ENCODE data around the gene MLLT6.
A peak's percentile ranks its signal among the peaks of the same experiment; 100 is the strongest.

The MLLT6 gene

GRCh38 chr17:38676706-38677504, 28.2 kb upstream of the MLLT6 start:
- peak; percentile 95 for DNase-seq

GRCh38 chr17:38677819-38678218, 27.3 kb upstream of the MLLT6 start:
- DNase-seq: no peak

DNA sequence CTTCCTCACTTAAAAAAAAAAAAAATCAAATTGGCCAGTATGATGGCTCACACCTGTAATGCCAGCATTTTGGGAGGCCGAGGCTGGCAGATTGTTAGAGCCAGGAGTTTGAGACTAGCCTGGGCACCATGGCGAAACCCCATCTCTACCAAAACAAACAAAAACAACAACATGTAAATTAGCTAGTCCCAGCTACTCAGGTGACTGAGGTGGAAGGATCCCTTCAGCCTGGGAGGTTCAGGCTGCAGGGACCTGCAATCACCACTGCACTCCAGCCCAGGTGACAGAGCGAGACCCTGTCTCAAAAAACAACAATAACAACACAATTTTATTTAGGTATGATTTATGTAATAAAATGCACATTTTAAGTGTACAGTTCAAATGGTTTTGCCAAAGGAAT, 24.0 kb upstream of the MLLT6 start:
- DNase-seq: no peak

- DNase-seq: no peak
Observed at GRCh38 chr17:38685491-38685890, 19.6 kb upstream of the MLLT6 start.

GRCh38 chr17:38687286-38687685, 17.8 kb upstream of the MLLT6 start:
- no peak for DNase-seq

- DNase-seq: no peak
Observed at GRCh38 chr17:38690386-38690785, 14.7 kb upstream of the MLLT6 start.

GRCh38 chr17:38691154-38691553, 13.9 kb upstream of the MLLT6 start:
- DNase-seq: no peak

DNA sequence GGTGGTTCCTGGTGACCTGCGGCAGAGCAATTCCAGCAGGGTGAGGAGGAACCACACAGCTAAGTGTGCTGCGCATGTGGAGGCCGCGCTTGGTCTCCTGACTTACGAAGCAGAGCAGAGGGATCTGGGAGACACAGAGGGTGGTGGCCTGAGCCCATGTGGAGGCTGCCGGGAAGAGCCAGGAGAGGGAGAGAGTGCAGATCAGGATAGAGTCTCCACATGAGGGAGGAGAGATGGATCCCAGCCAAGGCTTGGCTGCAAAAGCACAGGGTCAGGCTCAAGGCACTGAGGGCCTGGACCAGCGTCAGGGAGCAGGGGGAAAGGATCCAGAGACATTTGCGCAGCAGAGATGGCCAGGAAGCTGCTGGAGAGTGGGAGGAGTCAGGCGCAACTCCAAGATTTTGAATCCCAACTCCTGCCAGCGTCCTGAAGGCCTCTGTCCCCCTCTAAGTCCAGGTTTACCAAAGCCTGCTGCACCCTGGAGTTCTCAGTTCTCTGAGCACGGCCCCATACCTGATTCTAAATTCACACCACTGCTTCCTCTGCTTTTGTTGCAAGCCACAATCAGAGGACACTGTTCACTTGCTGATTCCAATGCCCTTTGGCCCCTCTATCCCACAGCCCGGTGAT, 11.3 kb upstream of the MLLT6 start:
- no peak for DNase-seq

DNA sequence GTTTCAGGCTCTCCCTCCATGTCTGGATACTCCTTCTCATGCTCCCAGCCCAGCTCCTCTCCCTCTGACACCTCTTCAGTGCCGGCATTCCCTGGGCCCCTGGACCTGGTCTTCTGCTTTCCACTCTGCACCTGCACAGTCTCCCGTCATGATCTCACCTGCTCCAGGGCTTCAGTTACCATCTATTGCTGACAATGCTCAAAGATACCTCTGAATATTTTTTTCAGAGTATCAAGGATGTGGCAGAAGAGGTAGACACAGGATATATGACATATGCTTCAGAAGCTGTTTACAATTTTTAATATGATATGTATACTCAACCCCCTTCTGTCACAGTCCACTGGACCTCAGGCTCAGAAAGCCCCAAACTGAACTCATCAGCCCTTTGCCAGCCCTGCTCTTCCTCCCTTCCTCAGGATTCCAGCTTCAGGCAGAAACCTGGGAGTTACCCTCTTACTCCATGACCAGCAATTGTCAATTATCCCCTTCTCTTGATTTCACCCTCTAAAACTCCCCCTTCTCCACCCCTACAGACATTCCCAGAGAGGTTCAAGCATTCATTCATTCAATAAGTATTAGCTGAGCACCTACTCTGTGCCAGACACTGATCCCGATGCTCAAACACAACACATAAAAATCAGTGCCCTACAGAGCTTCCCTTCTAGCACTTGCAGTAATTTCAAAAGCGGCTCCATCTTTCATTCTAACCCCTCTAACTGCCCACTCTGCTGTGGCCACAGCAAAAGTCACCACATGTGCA, 7.8 kb upstream of the MLLT6 start:
- DNase-seq: no peak

DNA sequence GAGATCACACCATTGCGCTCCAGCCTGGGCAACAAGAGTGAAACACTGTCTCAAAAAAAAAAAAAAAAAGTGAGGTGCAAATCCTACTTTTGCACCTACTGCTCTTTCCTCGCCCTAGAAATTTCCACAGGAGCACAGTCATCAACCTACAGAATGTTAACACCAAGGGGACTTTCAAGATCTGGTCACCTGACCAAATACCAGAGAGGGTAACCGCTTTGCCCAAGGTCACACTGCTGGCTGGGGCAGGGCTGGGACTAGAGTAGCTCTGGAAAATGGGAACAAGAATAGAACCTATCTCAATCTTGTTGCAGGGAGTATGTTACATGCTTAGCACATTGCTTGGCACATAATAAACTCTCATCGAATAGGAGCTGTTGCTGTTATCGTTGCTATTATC, 6.3 kb upstream of the MLLT6 start:
- DNase-seq: no peak

DNA sequence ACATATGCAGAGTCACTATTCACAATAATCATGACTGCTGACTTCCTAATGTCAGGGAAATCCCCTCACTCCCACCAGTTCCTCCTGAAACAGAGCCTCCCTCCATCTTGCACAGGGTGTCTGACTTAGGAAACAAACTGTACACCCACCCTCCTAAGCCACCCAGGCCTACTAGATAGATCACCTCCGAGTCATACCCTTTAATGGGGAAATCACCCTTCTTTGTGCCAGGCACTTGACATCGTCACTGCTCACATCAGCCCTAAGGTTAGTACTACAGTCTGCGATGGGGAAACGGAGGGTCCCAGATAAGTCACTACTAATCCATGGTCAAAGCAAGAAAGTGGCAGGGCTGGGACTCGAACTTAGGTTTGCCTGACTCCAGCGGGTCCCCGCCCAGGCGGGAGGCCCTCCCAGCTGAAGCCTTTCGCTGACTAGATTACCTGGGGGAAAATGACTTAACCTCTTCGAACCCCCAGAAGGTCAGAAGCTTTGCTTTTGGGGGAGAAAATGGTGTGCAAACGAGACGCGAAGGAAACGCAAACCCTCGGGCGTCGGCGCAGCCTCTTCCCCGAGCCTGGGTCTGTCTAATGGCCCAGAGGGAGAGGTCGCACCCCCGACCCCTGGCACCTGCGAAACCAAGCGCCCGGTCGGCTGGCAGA, 3.4 kb upstream of the MLLT6 start:
- DNase-seq: peak; percentile 82

- DNase-seq: peak; percentile 93
Observed at GRCh38 chr17:38702166-38702915, 2.7 kb upstream of the MLLT6 start.

DNA sequence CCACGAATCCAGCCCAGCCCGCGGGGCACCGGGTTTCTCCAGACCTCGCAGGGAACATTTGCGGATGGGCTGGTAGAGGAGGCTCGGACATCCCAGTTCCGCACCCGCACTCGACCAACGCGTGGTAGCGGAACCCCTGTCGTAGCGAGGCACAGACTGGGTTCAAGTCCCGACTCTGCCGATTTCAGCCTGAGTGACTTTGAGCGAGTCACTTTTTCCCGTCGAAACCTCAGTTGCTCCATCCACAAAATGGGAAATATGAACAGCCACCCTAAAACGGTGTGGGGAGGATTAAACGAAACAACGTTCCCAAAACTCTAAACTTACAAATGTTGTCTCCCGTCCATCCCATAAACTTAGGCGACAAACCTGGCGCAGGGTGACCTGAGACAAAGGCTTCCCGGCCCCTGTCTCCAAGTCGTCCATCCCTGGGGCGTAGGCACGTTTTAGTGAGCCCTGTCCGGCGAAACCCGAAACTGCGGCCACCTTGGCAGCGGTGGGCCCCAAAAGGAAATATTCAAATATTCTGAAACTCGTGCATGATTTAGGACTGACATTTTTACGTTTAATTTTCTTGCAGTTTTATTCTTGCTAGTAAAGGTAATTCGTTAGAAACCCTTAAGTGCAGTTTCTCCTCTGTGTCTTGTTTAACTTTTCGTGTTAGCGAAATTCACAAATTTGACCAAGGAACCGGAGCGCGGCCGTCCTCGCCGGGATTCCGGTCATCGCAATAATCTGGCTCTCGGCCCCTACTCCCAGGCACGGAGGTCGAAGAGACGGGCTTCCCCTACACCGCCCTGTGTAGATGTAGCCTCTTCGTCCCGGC, 1.9 kb upstream of the MLLT6 start:
- DNase-seq: peak; percentile 69

DNA sequence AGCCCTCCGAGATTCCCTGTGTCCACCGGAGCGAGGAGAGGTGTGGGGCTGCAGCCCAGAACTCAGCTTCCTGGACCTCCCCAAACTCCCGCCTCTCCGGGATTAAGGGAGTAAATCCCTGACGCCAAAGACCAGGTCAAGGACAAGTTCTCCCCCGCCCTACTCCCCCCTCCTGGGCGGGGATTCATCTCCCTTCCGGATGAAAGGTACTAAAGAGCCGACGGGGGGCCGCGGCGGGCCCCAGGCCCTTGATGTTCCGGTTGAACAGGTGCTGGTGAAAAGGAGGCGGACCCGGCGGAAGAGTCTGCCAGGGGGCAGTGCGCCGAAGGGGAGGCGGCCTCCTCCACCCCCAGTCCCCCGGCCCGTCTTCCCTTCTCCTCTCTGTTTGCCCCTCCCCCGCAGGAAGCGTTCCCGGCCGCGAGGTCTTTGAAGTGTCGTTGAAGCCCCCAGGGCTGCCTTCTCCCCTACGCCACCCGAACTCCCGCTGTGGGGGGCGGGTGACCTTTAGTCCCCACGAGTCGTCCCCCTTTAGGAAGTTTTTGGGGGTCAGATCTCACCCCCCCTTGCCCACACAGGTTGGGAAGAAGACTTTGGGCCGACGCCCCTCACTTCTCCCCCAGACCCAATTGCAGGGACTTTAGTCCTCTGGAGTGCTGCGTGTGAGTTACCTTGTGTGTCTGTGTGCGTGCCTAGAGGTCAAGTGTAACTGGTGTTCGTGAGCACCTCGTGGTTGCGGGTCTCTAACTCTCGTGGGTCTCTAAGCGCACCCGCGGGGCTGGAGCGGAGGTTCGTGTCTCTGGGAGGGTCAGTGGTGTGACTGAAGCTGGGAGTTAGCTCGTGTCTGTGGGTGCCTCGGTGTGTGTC, 1.1 kb upstream of the MLLT6 start:
- DNase-seq: peak; percentile 82

- DNase-seq: peak; percentile 35
Observed at GRCh38 chr17:38705523-38705802, 390 bp downstream of the MLLT6 start.

GRCh38 chr17:38705803-38706504, 881 bp downstream of the MLLT6 start:
- DNase-seq: peak; percentile 31

GRCh38 chr17:38706505-38707216, 1.6 kb downstream of the MLLT6 start:
- peak; percentile 22 for DNase-seq

DNA sequence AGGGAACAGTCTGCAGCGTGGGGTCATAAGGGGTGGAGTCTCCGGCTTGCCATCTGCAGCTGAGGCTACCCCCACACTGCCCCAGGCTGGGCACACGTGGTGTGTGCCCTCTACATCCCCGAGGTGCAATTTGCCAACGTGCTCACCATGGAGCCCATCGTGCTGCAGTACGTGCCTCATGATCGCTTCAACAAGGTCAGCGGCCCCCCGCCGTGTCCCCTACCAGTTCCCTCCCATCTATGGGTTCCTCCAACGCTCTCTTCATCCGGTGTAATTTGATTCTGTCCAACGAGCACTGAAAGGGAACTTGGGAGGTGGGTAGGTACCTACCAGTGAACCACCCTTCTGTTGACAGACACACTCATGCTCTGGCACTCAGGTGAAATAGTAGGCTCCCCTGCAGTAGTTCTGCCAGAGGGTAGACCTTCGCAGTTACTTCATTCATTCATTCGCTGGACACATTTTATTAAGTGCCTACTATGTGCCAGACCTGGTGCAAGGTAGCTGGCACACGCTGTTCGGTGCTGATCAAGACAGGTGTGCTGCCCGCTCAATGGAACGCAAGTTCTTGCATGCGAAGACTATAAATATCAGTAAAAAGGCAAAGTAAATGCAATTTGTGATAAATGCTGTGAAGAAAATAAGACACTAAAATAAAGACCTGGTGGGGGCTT, 2.7 kb downstream of the MLLT6 start:
- no peak for DNase-seq

Measured in OCI-M1 (cell line).